Activated CD4-positive, alpha-beta T cell treated with anti-CD3 and anti-CD28 coated beads, Interleukin-2, amount 10 ng/mL, durations not matched to agents 7 days and 5 days (primary cell): ENCODE results near the gene ITCH. TPM values are rescaled to one million over a fixed set of nuclear protein-coding genes. Genes with fewer than 3 reads are reported as not detected.
"Not testable (repeated sequence)": the region's sequence is repeated elsewhere in the genome, so short reads cannot be mapped to it uniquely, and the experiment has no call there.

ENCODE experiments used
- CTCF ChIA-PET: fragments of 350-600 bp; sonication (Branson Sonifier 250); formaldehyde crosslinking; loops from one replicate; lab custom pipeline; 2021; ENCODE audit warnings: antibody characterized with exemption; lab: Charles Lee
- POLR2A ChIA-PET: fragments of 350-600 bp; sonication (Branson Sonifier 250); formaldehyde crosslinking; loops from one replicate; lab custom pipeline; 2021; ENCODE audit warnings: antibody characterized with exemption; lab: Charles Lee
- DNase-seq: peaks from one replicate; pipeline ENCODE4 v3.0.0-alpha.2; 2020
- H3K27ac Mint-ChIP-seq: one replicate; pipeline ENCODE4 v1.8.0; 2021; ENCODE audit warnings: mild to moderate bottlenecking, moderate library complexity, mixed read lengths
- H3K27me3 Mint-ChIP-seq: one replicate; pipeline ENCODE4 v1.8.0; 2021; ENCODE audit warnings: mixed read lengths
- H3K36me3 Mint-ChIP-seq: one replicate; pipeline ENCODE4 v1.8.0; 2021; ENCODE audit warnings: low read depth, mixed read lengths
- H3K4me1 Mint-ChIP-seq: one replicate; pipeline ENCODE4 v1.8.0; 2021; ENCODE audit warnings: mixed read lengths
- H3K4me3 Mint-ChIP-seq: one replicate; pipeline ENCODE4 v1.8.0; 2021; ENCODE audit warnings: mild to moderate bottlenecking, moderate library complexity, mixed read lengths
- H3K9me3 Mint-ChIP-seq: one replicate; pipeline ENCODE4 v1.8.0; 2021; ENCODE audit warnings: mixed read lengths
- total RNA-seq, 2 experiments: library from RNA; stranded (reverse); gene quantifications; one replicate each; pipeline ENCODE4 v1.2.3, GENCODE V29; 2021

ITCH gene
- total RNA-seq, 2 experiments from 2014 or later, result 46.9 to 48.5 TPM

DNA sequence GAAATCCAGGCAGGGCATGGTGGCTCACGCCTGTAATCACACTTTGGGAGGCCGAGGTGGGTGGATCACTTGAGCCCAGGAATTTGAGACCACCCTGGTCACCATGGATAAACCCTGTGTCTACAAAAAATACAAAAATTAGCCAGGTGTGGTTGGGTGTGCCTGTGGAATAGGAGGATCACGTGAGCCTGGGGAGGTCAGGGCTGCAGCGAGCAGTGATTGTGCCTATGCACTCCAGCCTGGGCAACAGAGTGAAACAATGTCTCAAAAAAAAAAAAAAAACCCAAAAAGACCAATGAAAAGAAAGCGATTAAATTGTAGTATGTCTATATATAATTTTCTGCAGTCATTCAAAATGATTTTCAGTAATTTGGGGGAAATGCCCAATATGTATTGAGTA is 70.3 kb downstream of the ITCH start:
- CTCF ChIA-PET, result interaction anchor here (1.0 kb wide), 1 partner anchor 120 kb away, joined by 3 read pairs; no protein-coding TSS in a partner anchor
- Mint-ChIP-seq H3K4me1 (peaks cover 23% of the 10 kb centered on the region), H3K27me3 (no peaks in the 10 kb centered on the region), H3K36me3 (peaks cover 9% of the 10 kb centered on the region), H3K9me3 (no peaks in the 10 kb centered on the region), H3K27ac (no peak overlapping the region), H3K4me3 (no peak overlapping the region)
- POLR2A ChIA-PET, result no interaction called here
- no peak for DNase-seq

GRCh38 chr20:34435589-34435988 is 72.5 kb downstream of the ITCH start:
- no peak for DNase-seq
- Mint-ChIP-seq H3K4me3 (no peak overlapping the region), H3K36me3 (peaks cover 17% of the 10 kb centered on the region), H3K4me1 (peaks cover 23% of the 10 kb centered on the region), H3K27me3 (no peaks in the 10 kb centered on the region), H3K9me3 (no peaks in the 10 kb centered on the region), H3K27ac (no peak overlapping the region)
- POLR2A ChIA-PET, result no interaction called here
- CTCF ChIA-PET, result interaction anchor here (2.4 kb wide), 1 partner anchor 28 kb away, joined by 10 read pairs; no protein-coding TSS in a partner anchor

GRCh38 chr20:34437330-34437986 is 74.4 kb downstream of the ITCH start:
- POLR2A ChIA-PET, result no interaction called here
- H3K9me3 Mint-ChIP-seq, result no peaks in the 10 kb centered on the region

DNA sequence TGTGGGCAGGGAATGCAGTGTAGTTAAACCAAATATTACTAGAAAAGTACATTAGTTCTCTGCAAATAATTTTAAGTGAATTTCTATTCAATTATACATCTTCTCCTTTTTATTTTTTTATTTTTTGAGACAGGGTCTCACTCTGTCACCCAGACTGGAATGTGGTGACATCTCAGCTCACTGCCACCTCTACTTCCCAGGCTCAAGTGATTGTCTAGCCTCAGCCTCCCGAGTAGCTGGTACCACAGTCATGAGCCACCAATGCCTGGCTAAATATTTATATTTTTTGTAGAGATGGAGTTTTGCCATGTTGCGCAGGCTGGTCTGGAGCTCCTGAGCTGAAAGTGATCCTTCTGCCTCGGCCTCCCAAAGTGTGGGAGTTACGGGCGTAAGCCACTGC is 76.1 kb downstream of the ITCH start:
- Mint-ChIP-seq H3K27me3 (no peaks in the 10 kb centered on the region), H3K27ac (no peak overlapping the region), H3K36me3 (peaks cover 19% of the 10 kb centered on the region), H3K4me3 (no peak overlapping the region), H3K4me1 (peaks cover 22% of the 10 kb centered on the region), H3K9me3 (no peaks in the 10 kb centered on the region)
- POLR2A ChIA-PET, result no interaction called here
- CTCF ChIA-PET, result no interaction called here
- no peak for DNase-seq

More at GRCh38 chr20:34437330-34437986, 74.4 kb downstream of the ITCH start:
- DNase-seq, result no peak
- Mint-ChIP-seq H3K36me3 (peaks cover 18% of the 10 kb centered on the region), H3K4me3 (no peak overlapping the region), H3K27ac (peak overlapping the region; percentile 52), H3K4me1 (peaks cover 22% of the 10 kb centered on the region), H3K27me3 (no peaks in the 10 kb centered on the region)
- CTCF ChIA-PET, result interaction anchor here (0.8 to 2.4 kb wide), 4 partner anchors 13 to 125 kb away, joined by 3 to 10 read pairs (median 4); no protein-coding TSS in a partner anchor

DNA sequence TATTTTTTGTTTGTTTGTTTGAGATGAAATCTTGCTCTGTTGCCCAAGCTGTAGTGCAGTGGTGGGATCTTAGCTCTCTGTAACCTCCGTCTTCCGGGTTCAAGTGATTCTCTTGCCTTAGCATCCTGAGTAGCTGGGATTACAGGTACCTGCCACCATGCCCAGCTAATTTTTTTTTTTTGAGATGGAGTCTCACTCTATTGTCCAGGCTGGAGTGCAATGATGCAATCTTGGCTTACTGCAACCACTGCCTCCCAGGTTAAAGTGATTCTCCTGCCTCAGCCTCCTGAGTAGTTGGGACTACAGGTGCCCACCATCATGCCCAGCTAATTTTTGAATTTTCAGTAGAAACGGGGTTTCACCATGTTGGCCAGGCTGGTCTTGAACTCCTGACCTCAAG is 78.3 kb downstream of the ITCH start:
- DNase-seq, H3K9me3 Mint-ChIP-seq, H3K27ac Mint-ChIP-seq, H3K27me3 Mint-ChIP-seq, H3K4me3 Mint-ChIP-seq, POLR2A ChIA-PET: not testable (repeated sequence)
- CTCF ChIA-PET, result interaction anchor here (0.7 kb wide), 1 partner anchor 129 kb away, joined by 4 read pairs; no protein-coding TSS in a partner anchor
- H3K4me1 Mint-ChIP-seq, result peaks cover 15% of the 10 kb centered on the region
- H3K36me3 Mint-ChIP-seq, result peaks cover 32% of the 10 kb centered on the region

GRCh38 chr20:34443546-34443945 is 80.5 kb downstream of the ITCH start:
- H3K27me3 Mint-ChIP-seq, result no peaks in the 10 kb centered on the region
- ChIA-PET CTCF (no interaction called here), POLR2A (no interaction called here)
- H3K36me3 Mint-ChIP-seq, result peaks cover 43% of the 10 kb centered on the region
- no peaks in the 10 kb centered on the region for H3K4me1 Mint-ChIP-seq
- H3K27ac Mint-ChIP-seq, result no peak overlapping the region
- DNase-seq, result no peak
- H3K4me3 Mint-ChIP-seq, result no peak overlapping the region
- no peaks in the 10 kb centered on the region for H3K9me3 Mint-ChIP-seq

GRCh38 chr20:34445177-34446065 is 82.3 kb downstream of the ITCH start:
- CTCF ChIA-PET, result interaction anchor here (0.6 kb wide), 1 partner anchor 666 kb away, joined by 5 read pairs; no protein-coding TSS in a partner anchor
- Mint-ChIP-seq H3K4me1 (peaks cover 2% of the 10 kb centered on the region), H3K27ac (no peak overlapping the region), H3K36me3 (peaks cover 51% of the 10 kb centered on the region), H3K27me3 (no peaks in the 10 kb centered on the region), H3K9me3 (no peaks in the 10 kb centered on the region), H3K4me3 (no peak overlapping the region)
- POLR2A ChIA-PET, result no interaction called here
- DNase-seq, result no peak

GRCh38 chr20:34448517-34448916 is 85.4 kb downstream of the ITCH start:
- Mint-ChIP-seq H3K4me3 (no peak overlapping the region), H3K9me3 (no peaks in the 10 kb centered on the region), H3K4me1 (peaks cover 2% of the 10 kb centered on the region), H3K27me3 (no peaks in the 10 kb centered on the region), H3K36me3 (peaks cover 55% of the 10 kb centered on the region), H3K27ac (no peak overlapping the region)
- DNase-seq, result no peak
- CTCF ChIA-PET, result no interaction called here
- POLR2A ChIA-PET, result no interaction called here

DNA sequence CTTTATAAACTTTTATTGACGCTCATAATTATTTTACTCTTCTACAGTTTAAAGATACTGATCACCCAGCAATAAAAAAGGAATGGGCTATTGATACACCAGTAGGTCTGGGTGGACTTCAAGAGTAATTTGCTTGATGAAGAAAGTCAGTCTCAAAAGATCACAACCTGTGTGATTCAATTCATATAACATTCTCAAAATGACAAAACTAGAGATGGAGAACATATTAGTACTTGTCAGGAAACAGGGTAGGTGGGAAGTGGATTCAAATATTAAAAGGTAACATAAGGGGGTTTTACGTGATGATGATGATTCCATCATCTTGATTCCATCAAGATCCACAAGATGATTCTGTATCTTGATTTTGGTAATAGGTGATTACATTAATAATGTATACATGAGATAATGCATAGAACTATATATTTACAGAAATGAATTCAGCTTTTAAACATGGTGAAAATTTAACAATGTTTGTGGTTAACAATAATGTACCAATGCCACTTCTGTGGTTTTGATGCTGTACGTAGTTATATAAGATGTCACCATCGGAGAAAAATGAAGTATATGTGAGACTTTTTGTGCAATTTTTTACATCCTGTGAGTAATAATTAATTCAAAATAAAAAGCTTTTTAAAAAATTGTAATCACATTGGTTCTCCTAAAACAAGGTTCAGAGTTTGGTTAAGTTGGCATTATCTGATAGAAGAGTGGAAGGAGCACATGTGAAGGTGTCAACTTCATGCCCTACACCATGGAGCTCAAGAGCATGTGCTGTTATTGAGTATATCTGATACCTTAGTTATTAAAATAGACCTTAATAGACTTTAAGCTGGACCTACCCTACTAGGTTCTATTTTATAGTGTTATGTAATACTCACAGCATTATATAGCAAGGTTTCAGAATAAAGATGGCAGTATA is 86.9 kb downstream of the ITCH start:
- ChIA-PET CTCF (interaction anchor here (0.9 to 3.6 kb wide), 2 partner anchors 14 to 137 kb away, joined by 4 to 12 read pairs; no protein-coding TSS in a partner anchor), POLR2A (no interaction called here)
- no peak for DNase-seq

DNA sequence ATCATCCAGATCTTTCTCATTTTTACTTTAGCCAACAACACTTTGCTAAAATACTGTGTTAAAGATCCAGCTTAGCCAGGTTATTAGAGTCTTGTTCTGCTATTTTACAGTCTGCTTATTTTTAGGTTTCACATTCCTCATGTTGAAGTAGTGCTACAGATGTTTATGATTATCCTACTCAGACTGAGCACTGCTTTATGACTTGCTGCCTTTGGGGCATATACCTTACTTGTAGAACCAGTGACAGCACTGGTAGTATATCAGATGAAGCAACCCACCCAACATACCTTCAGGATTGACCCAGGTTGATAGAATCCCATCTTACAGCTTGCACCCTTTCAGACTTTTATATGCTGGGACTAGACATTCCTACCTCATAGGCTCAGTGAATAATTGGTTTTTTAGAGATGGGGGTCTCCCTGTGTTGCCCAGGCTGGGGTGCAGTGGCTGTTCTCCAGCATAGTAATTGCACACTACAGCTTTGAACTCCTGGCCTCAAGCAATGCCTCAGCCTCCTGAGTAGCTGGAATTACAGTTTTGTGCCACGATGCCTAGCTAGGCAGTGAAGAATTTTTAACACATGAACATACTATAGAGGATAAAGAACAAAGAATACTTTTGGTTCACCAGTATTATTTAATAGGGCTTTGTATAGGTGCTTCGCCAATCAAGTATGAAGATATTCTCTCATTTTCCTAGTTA is 89.4 kb downstream of the ITCH start:
- Mint-ChIP-seq H3K27me3 (no peaks in the 10 kb centered on the region), H3K36me3 (peaks cover 35% of the 10 kb centered on the region), H3K9me3 (no peaks in the 10 kb centered on the region), H3K4me1 (peaks cover 2% of the 10 kb centered on the region), H3K27ac (peak overlapping the region; percentile 12), H3K4me3 (no peak overlapping the region)
- no peak for DNase-seq
- CTCF ChIA-PET, result interaction anchor here (3.6 kb wide), 1 partner anchor 140 kb away, joined by 12 read pairs; no protein-coding TSS in a partner anchor
- POLR2A ChIA-PET, result no interaction called here

More for the DNA sequence above, 86.9 kb downstream of the ITCH start:
- H3K27me3 Mint-ChIP-seq, result no peaks in the 10 kb centered on the region
- H3K4me1 Mint-ChIP-seq, result peaks cover 2% of the 10 kb centered on the region
- no peak overlapping the region for H3K27ac Mint-ChIP-seq
- peaks cover 50% of the 10 kb centered on the region for H3K36me3 Mint-ChIP-seq
- no peak overlapping the region for H3K4me3 Mint-ChIP-seq
- no peaks in the 10 kb centered on the region for H3K9me3 Mint-ChIP-seq

DNA sequence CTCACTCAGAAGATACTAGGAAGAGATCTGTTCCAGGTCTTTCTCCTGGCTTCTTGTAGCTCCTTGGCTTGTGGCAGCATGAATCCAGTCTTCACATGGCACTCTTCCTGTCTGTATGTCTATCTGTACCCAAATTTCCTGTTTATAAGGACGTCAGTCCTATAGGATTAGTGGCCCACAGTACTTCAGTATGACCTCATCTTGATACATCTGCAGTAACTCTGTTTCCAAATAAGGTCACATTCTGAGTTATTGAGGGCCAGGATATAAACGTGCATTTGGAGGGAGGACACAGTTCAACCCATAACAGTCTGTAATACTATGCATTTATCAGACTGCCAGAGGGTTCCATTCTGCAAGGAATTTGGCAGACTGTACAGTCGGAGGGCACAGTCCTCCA is 95.6 kb downstream of the ITCH start:
- Mint-ChIP-seq H3K27me3 (no peaks in the 10 kb centered on the region), H3K4me3 (no peak overlapping the region), H3K4me1 (no peaks in the 10 kb centered on the region), H3K27ac (no peak overlapping the region), H3K9me3 (no peaks in the 10 kb centered on the region), H3K36me3 (peaks cover 24% of the 10 kb centered on the region)
- ChIA-PET POLR2A (no interaction called here), CTCF (interaction anchor here (1.0 kb wide), 1 partner anchor 9 kb away, joined by 3 read pairs; no protein-coding TSS in a partner anchor)
- DNase-seq, result no peak
